ENCODE measurements around the gene ZDHHC1. TPM values are rescaled to one million over a fixed set of nuclear protein-coding genes. Genes with fewer than 3 reads are reported as not detected.
A peak's percentile ranks its signal among the peaks of the same experiment; 100 is the strongest.

The ZDHHC1 gene
- total RNA-seq, 4 donors from 2014 or later = 33.3 to 63.8 (median 50.9) TPM

DNA sequence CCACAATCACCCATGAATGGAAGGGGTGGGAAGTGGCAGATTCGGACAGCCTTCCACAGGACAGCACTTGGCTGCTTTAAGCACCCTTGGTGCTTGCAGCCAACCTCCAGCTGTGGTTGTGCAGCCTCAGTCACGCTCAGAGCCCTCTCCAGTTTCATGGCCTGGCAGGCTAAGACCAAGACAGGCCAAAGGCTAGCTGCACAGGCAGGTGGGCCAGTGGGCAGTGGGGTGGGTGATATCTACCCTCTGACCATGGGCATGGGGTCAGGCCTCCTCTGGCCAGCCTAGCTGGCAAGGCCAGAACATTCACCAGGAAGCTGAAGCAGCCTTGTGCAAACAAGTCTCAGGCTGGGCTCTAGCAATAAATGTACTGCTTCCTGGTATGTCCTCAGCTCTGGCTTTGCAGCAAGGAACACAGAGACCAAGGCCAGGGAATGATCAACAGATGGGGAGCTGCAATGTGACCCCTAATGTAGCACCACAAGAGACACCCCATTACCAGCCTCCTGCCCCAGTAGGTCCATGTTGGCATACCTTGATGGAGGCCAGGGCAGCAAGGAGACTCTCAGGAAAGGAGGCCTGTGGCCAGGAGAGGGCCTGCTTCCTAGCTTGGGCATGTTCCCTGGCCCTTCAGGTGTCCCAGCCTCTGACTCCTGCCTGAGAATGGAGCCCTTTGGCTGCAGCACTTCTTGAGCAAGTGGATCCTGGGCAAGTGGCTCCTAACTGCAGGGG is 35.6 kb upstream of the ZDHHC1 start:
- intact Hi-C loops (cut with DNase I) = no loop called here
- Histone ChIP-seq H3K36me3 (no peaks in the 10 kb centered on the region), H3K9me3 (no peaks in the 10 kb centered on the region), H3K27ac (peak overlapping the region in 2 of 3 donors; percentile 21 to 63), H3K4me3 (replicated peaks in 1 of 3) (no peak overlapping the region), H3K27me3 (no peaks in the 10 kb centered on the region), H3K4me1 (peaks cover 58 to 89% of the 10 kb centered on the region in 2 donors)
- WGBS, 2 donors = 33 to 75% methylated on average over 1 to 2 of the region's 2 CpGs
- peak; percentile 57 to 62 for DNase-seq
- no peak for TF ChIP-seq POLR2A (IDR thresholded peaks at IDR 0.05)
- TF ChIP-seq, protein P1, sequence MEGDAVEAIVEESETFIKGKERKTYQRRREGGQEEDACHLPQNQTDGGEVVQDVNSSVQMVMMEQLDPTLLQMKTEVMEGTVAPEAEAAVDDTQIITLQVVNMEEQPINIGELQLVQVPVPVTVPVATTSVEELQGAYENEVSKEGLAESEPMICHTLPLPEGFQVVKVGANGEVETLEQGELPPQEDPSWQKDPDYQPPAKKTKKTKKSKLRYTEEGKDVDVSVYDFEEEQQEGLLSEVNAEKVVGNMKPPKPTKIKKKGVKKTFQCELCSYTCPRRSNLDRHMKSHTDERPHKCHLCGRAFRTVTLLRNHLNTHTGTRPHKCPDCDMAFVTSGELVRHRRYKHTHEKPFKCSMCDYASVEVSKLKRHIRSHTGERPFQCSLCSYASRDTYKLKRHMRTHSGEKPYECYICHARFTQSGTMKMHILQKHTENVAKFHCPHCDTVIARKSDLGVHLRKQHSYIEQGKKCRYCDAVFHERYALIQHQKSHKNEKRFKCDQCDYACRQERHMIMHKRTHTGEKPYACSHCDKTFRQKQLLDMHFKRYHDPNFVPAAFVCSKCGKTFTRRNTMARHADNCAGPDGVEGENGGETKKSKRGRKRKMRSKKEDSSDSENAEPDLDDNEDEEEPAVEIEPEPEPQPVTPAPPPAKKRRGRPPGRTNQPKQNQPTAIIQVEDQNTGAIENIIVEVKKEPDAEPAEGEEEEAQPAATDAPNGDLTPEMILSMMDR (IDR thresholded peaks at IDR 0.05) = no peak

- peak overlapping the region; percentile 38 to 63 (median 53) for H3K27ac ChIP-seq
- DNase-seq = no peak
- WGBS, 2 donors = 68 to 86% methylated on average over 9 to 12 of the region's 12 CpGs
- no peaks in the 10 kb centered on the region for H3K9me3 ChIP-seq
- TF ChIP-seq POLR2A (IDR thresholded peaks at IDR 0.05) = no peak
- TF ChIP-seq, protein P1 (IDR thresholded peaks at IDR 0.05) = no peak
- H3K36me3 ChIP-seq = no peaks in the 10 kb centered on the region
- H3K4me1 ChIP-seq = peaks cover 58 to 89% of the 10 kb centered on the region in 2 donors
- no peak overlapping the region for H3K4me3 ChIP-seq (replicated peaks in 1 of 3)
- H3K27me3 ChIP-seq = no peaks in the 10 kb centered on the region
- intact Hi-C loops (cut with DNase I) = no loop called here
These were observed 34.9 kb upstream of the ZDHHC1 start for GRCh38 chr16:67451061-67451703.

GRCh38 chr16:67449739-67450138 is 33.5 kb upstream of the ZDHHC1 start:
- peak overlapping the region; percentile 53 to 63 (median 58) for H3K27ac ChIP-seq
- no peaks in the 10 kb centered on the region for H3K27me3 ChIP-seq
- H3K4me1 ChIP-seq = peaks cover 69 to 90% of the 10 kb centered on the region in 2 donors
- no peak for TF ChIP-seq POLR2A (IDR thresholded peaks at IDR 0.05)
- TF ChIP-seq, protein P1 (IDR thresholded peaks at IDR 0.05) = no peak
- H3K9me3 ChIP-seq = no peaks in the 10 kb centered on the region
- peak; percentile 63 to 78 for DNase-seq
- intact Hi-C loops (cut with DNase I) = no loop called here
- no peaks in the 10 kb centered on the region for H3K36me3 ChIP-seq
- H3K4me3 ChIP-seq (replicated peaks in 1 of 3) = no peak overlapping the region
- WGBS, 2 donors = 69 to 71% methylated on average over 1 to 3 of the region's 3 CpGs

DNA sequence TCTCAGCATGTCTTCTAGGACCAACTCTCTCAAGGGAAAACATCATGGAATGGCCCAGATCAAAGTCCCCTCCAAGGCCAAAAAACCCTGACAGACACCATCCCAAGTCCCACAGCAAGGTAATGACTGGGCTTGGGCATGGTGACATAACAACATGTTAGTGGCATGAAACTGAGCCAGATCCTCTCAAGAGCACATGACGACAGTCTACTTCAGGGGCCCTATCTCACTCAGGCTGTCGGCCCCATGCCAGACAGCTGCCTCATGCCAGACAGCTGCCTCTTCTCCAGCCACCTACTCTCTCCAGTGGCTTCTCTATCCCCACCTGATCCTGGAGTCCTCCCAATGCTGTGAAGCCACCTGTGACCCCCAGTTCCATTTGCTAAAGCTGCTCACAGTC is 33.1 kb upstream of the ZDHHC1 start:
- TF ChIP-seq, protein P1 (IDR thresholded peaks at IDR 0.05) = no peak
- TF ChIP-seq POLR2A (IDR thresholded peaks at IDR 0.05) = no peak
- peak overlapping the region; percentile 58 to 76 (median 63) for H3K27ac ChIP-seq
- 19 to 35% methylated on average over 2 of the region's 2 CpGs for WGBS, 2 donors
- H3K36me3 ChIP-seq = no peaks in the 10 kb centered on the region
- H3K4me3 ChIP-seq (replicated peaks in 1 of 3) = no peak overlapping the region
- intact Hi-C loops (cut with DNase I) = no loop called here
- H3K9me3 ChIP-seq = no peaks in the 10 kb centered on the region
- peaks cover 73 to 94% of the 10 kb centered on the region in 2 donors for H3K4me1 ChIP-seq
- peak; percentile 91 for DNase-seq
- H3K27me3 ChIP-seq = no peaks in the 10 kb centered on the region

- DNase-seq = no peak
- Histone ChIP-seq H3K36me3 (no peaks in the 10 kb centered on the region), H3K4me1 (peaks cover 81 to 94% of the 10 kb centered on the region in 2 donors), H3K9me3 (no peaks in the 10 kb centered on the region), H3K4me3 (replicated peaks in 1 of 3) (no peak overlapping the region), H3K27ac (peak overlapping the region; percentile 58 to 76 (median 63)), H3K27me3 (no peaks in the 10 kb centered on the region)
- WGBS, 2 donors = 86 to 93% methylated on average over 5 of the region's 5 CpGs
- intact Hi-C loops (cut with DNase I) = no loop called here
- TF ChIP-seq, protein P1 (IDR thresholded peaks at IDR 0.05) = no peak
- TF ChIP-seq POLR2A (IDR thresholded peaks at IDR 0.05) = no peak
These were observed 32.3 kb upstream of the ZDHHC1 start for GRCh38 chr16:67448580-67448979.

All from thyroid gland (tissue), 4 donors.